Stomach (tissue), 9 donors: ENCODE data around the gene COQ7. TPM values are rescaled to one million over a fixed set of nuclear protein-coding genes. Genes with fewer than 3 reads are reported as not detected.

Experiments
- DNase-seq, 2 donors: peaks; one replicate each; pipeline versions ENCODE4 v3.0.0 to v3.0.0-alpha.2; 2013 to 2019
- H3K27ac ChIP-seq, 5 donors: fragments of 200-600 bp in 4 of 5; sonication (generic) in 4 of 5; one replicate each; pipeline ENCODE4 v1.5.1; 2013 to 2019; ENCODE audit warnings: mild to moderate bottlenecking in 1 of 5, moderate library complexity in 1 of 5
- H3K27me3 ChIP-seq, 3 donors: fragments of 200-600 bp; sonication (generic); one replicate each; pipeline ENCODE4 v1.5.1; 2017 to 2019; ENCODE audit warnings: mixed run types in 1 of 3
- H3K36me3 ChIP-seq, 4 donors: fragments of 200-600 bp; sonication (generic); 1 replicate in 3 of 4; 2 replicates in 1 of 4; pipeline ENCODE4 v1.5.1; 2016 to 2019
- H3K4me1 ChIP-seq, 4 donors: fragments of 200-600 bp; sonication (generic); one replicate each; pipeline ENCODE4 v1.5.1; 2016 to 2019
- H3K4me3 ChIP-seq, 4 donors: fragments of 200-600 bp; sonication (generic) in 3 of 4; one replicate each; pipeline ENCODE4 v1.5.1; 2016 to 2019; ENCODE audit warnings: mild to moderate bottlenecking in 1 of 4
- H3K9me3 ChIP-seq, 4 donors: fragments of 200-600 bp; sonication (generic); one replicate each; pipeline ENCODE4 v1.5.1; 2016 to 2019
- EP300 ChIP-seq: sonication (generic); formaldehyde crosslinking; IDR thresholded peaks from one replicate; pipeline ENCODE4 v1.6.1; 2017; ENCODE audit warnings: antibody characterized with exemption
- POLR2A ChIP-seq, 4 donors: fragments of 450-650 bp; IDR thresholded peaks; one replicate each; pipeline ENCODE4 v1.6.1; 2016; ENCODE audit warnings: antibody characterized with exemption in 4 of 4, control low read depth in 2 of 4, mild to moderate bottlenecking in 1 of 4, moderate library complexity in 1 of 4
- POLR2AphosphoS5 ChIP-seq, 3 donors: sonication (generic); formaldehyde crosslinking; IDR thresholded peaks; one replicate each; pipeline ENCODE4 v1.6.1; 2016; ENCODE audit warnings: antibody characterized with exemption in 3 of 3
- WGBS, 5 donors: extraction: QIAGEN DNeasy Blood & Tissue Kit in 3 of 5; methylation state at CpG; one replicate each; pipeline versions ENCODE4 v1.1.5 to v1.1.7; 2013 to 2018; 5-methylcytosine and 5-hydroxymethylcytosine counted together
- intact Hi-C: fragments of 100-400 bp; cut with DNase I; formaldehyde crosslinking; loops from one replicate; pipeline ENCODE4 v1.15.1; 2023; ENCODE audit warnings: low total_unique reads
- polyA plus RNA-seq, 3 donors: library from polyadenylated mRNA; stranded (reverse); fragments of 200-250 nt; gene quantifications; one replicate each; pipeline ENCODE4 v1.2.3, GENCODE V29; 2013
- total RNA-seq, 5 donors: library from RNA; depleted of rRNA; stranded (reverse); fragments of >200 nt; gene quantifications; one replicate each; pipeline versions ENCODE4 v1.1.0 to v1.2.3, GENCODE V29; 2014 to 2016
- TF ChIP-seq, protein P1 (sequence below), 7 experiments: fragments of 450-650 bp in 4 of 7; fragments of 200-600 bp in 3 of 7; sonication (generic) in 3 of 7; IDR thresholded peaks; one replicate each; pipeline ENCODE4 v1.5.1; 2016 to 2019; ENCODE audit warnings: antibody characterized with exemption in 7 of 7, control low read depth in 2 of 7, mild to moderate bottlenecking in 1 of 7
- donor health status: healthy with polysubstance abuse.
- donor health status: Bipolar disorder and iron deficiency.
- donor health status: healthy.

The COQ7 gene
- total and polyA plus RNA-seq, 8 donors: 5.8 to 59.4 (median 20.2) TPM

DNA sequence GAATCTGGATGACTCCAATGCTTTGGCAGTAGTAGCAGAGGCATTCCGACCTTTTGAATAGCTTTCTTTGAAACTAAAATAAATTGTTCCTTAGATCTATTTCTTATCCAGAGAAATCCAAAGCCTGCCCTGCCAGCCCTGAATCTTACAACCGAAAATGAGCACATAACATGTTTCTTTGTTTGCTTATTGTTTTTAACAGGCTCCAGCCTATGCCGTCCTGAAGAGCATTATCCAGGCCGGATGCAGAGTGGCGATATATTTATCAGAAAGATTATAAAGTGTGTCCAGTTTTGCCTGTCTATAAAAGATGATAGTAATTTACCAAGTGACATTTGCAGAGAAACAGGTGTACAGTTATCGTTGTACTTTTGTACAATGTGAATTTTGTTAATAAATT, 10.5 kb downstream of the COQ7 start:
- TF ChIP-seq, protein P1, sequence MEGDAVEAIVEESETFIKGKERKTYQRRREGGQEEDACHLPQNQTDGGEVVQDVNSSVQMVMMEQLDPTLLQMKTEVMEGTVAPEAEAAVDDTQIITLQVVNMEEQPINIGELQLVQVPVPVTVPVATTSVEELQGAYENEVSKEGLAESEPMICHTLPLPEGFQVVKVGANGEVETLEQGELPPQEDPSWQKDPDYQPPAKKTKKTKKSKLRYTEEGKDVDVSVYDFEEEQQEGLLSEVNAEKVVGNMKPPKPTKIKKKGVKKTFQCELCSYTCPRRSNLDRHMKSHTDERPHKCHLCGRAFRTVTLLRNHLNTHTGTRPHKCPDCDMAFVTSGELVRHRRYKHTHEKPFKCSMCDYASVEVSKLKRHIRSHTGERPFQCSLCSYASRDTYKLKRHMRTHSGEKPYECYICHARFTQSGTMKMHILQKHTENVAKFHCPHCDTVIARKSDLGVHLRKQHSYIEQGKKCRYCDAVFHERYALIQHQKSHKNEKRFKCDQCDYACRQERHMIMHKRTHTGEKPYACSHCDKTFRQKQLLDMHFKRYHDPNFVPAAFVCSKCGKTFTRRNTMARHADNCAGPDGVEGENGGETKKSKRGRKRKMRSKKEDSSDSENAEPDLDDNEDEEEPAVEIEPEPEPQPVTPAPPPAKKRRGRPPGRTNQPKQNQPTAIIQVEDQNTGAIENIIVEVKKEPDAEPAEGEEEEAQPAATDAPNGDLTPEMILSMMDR (IDR thresholded peaks at IDR 0.05): no peak
- TF ChIP-seq POLR2AphosphoS5 (IDR thresholded peaks at IDR 0.05) (no peak), EP300 (no peak), POLR2A (IDR thresholded peaks at IDR 0.05) (no peak)
- Histone ChIP-seq H3K4me1 (peaks cover 0 to 18% (median 4%) of the 10 kb centered on the region in 4 donors), H3K9me3 (no peaks in the 10 kb centered on the region), H3K27ac (no peak overlapping the region), H3K27me3 (no peaks in the 10 kb centered on the region), H3K36me3 (peaks cover 31 to 86% (median 82%) of the 10 kb centered on the region in 4 donors), H3K4me3 (no peak overlapping the region)
- 55 to 80% (median 61%) methylated on average over 6 of the region's 6 CpGs for WGBS, 5 donors
- intact Hi-C loops: loop anchor here (10.0 kb wide), 1 partner anchor 103 kb away; no protein-coding TSS in a partner anchor
- DNase-seq: no peak

DNA sequence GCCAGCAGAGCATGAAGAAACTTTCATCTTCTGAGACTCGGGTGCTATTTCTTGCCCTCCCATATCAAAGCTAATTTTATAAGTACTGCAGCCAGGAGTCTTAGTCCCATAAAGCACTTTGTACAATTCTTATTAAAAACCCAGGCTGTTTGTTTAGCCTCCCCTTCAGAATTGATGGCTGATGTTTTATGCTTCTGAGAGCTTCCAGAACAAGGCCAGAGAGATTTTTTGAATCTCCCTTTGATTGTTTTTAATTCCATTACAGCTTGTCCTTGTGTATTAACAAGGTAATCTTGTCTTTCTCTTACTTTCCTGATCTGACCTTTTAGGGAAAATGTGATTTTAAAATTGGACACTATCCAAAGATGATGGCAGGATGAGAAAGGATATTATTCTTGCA, 16.3 kb downstream of the COQ7 start:
- peaks cover 2 to 30% (median 28%) of the 10 kb centered on the region in 4 donors for H3K36me3 ChIP-seq
- intact Hi-C loops: no loop called here
- no peak overlapping the region for H3K27ac ChIP-seq
- no peak overlapping the region for H3K4me3 ChIP-seq
- no peak for TF ChIP-seq POLR2A (IDR thresholded peaks at IDR 0.05)
- no peak for TF ChIP-seq EP300
- TF ChIP-seq POLR2AphosphoS5 (IDR thresholded peaks at IDR 0.05): no peak
- TF ChIP-seq, protein P1 (IDR thresholded peaks at IDR 0.05): no peak
- peaks cover 14 to 17% (median 15%) of the 10 kb centered on the region in 4 donors for H3K4me1 ChIP-seq
- 74 to 93% (median 88%) methylated on average over 1 of the region's 1 CpG for WGBS, 5 donors
- DNase-seq: no peak
- H3K27me3 ChIP-seq: no peaks in the 10 kb centered on the region
- H3K9me3 ChIP-seq: no peaks in the 10 kb centered on the region

DNA sequence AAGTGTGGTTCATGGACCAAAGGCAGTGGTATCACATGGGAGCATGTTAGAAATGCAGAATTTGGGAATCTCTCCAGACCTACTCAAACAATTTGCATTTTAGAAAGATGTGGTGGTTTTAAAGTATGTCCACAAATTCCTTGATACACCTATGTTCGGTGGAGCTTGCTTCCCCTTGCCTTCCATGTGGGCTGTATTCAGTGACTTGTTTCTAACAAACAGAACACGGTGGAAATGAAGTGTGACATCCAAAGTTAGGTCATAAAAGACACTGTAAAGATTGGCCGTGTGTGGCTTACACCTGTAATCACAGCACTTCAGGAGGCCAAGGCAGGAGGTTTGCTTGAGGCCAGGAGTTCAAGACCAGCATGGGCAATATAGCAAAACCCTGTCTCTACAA, 16.7 kb downstream of the COQ7 start:
- no peak for TF ChIP-seq POLR2A (IDR thresholded peaks at IDR 0.05)
- TF ChIP-seq EP300: no peak
- TF ChIP-seq, protein P1 (IDR thresholded peaks at IDR 0.05): no peak
- TF ChIP-seq POLR2AphosphoS5 (IDR thresholded peaks at IDR 0.05): no peak
- WGBS, 5 donors: 80 to 86% (median 81%) methylated on average over 3 of the region's 3 CpGs
- peaks cover 14 to 17% (median 15%) of the 10 kb centered on the region in 4 donors for H3K4me1 ChIP-seq
- no peak overlapping the region for H3K4me3 ChIP-seq
- intact Hi-C loops: no loop called here
- H3K36me3 ChIP-seq: peaks cover 0 to 25% (median 23%) of the 10 kb centered on the region in 4 donors
- no peaks in the 10 kb centered on the region for H3K9me3 ChIP-seq
- DNase-seq: no peak
- H3K27me3 ChIP-seq: no peaks in the 10 kb centered on the region
- H3K27ac ChIP-seq: no peak overlapping the region

DNA sequence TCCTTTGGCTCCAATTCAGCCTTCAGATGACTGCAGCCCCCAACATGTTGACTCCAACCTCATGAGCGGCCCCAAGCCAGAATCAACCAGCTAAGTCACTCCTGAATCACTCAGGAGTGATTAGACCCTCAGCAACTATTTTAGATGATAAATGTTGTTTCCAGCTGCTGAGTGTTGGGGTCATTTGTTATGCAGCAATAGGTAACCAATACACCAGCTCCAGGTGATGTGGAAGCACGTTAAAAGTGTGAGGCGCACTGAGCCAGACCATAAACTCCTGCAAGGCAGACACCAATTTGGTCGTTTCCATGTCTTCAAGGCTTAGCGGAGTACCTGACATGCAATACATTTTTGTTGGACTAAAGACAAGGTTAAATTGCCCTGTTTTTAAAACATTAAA, 17.5 kb downstream of the COQ7 start:
- H3K4me3 ChIP-seq: no peak overlapping the region
- WGBS, 5 donors: 87 to 93% (median 89%) methylated on average over 5 of the region's 5 CpGs
- no peaks in the 10 kb centered on the region for H3K9me3 ChIP-seq
- DNase-seq: no peak
- peaks cover 0 to 18% (median 17%) of the 10 kb centered on the region in 4 donors for H3K36me3 ChIP-seq
- H3K27ac ChIP-seq: no peak overlapping the region
- intact Hi-C loops: loop anchor here (5.0 kb wide), 2 partner anchors 82 to 287 kb away; partner anchors contain the start of gene SYT17
- peaks cover 14 to 17% (median 15%) of the 10 kb centered on the region in 4 donors for H3K4me1 ChIP-seq
- no peaks in the 10 kb centered on the region for H3K27me3 ChIP-seq
- no peak for TF ChIP-seq POLR2AphosphoS5 (IDR thresholded peaks at IDR 0.05)
- no peak for TF ChIP-seq POLR2A (IDR thresholded peaks at IDR 0.05)
- TF ChIP-seq, protein P1 (IDR thresholded peaks at IDR 0.05): no peak
- no peak for TF ChIP-seq EP300
